ENCODE measurements around the gene IMMP2L. TPM values are rescaled to one million over a fixed set of nuclear protein-coding genes. Genes with fewer than 3 reads are reported as not detected.

IMMP2L gene
- polyA plus RNA-seq, 1 donor (not counting 4 experiments of a cell fraction or from before 2014, with no cell fraction given): 14.1 TPM

DNA sequence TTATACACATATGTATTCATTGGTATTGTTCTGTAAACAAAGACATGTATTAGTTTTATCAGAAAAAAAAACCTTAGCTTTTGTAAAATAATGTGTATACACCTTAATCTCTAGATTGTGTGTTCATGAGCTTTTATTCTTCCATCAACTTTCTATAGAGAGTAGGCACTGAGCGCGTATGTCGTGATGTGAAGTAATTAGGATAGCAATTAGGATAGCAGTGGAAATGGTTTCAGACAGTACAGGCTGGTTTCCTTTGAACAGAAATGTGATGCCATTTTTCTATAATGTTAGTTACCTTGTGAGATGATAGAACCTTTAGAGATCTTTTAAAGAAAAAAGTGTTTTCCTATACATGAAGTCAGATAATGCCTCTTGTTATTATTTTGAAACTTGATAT lies 709.0 kb downstream of the IMMP2L start:
- H4K20me1 ChIP-seq (ENCODE audit: control insufficient read depth, extremely low read depth, insufficient read depth, low read length): no peaks in the 10 kb centered on the region
- dilution Hi-C loops (cut with MboI; ENCODE audit: extremely low pct_ligation_motif_present, low sequenced_read_pairs): no loop called here
- no peak overlapping the region for H3K4me3 ChIP-seq (ENCODE audit: control insufficient read depth in 2 of 3, extremely low read depth in 1 of 3, insufficient read depth in 2 of 3, low read depth in 1 of 3, low read length in 3 of 3)
- no peak overlapping the region for H3K9ac ChIP-seq (ENCODE audit: control insufficient read depth, extremely low read depth, insufficient read depth, low read length)
- DNase-seq (ENCODE audit: low read depth, low spot score): no peak
- no peaks in the 10 kb centered on the region for H3K79me2 ChIP-seq (ENCODE audit: control insufficient read depth, insufficient read depth, low read length)
- no peaks in the 10 kb centered on the region for H3K9me1 ChIP-seq (ENCODE audit: control insufficient read depth, extremely low read depth, insufficient read depth, low read length)
- no peaks in the 10 kb centered on the region for H3K27me3 ChIP-seq (ENCODE audit: control insufficient read depth, extremely low read depth, insufficient read depth, low read length)
- H3K36me3 ChIP-seq (ENCODE audit: control insufficient read depth in 2 of 2, extremely low read depth in 1 of 2, insufficient read depth in 2 of 2, low read length in 2 of 2): no peaks in the 10 kb centered on the region
- H3K4me2 ChIP-seq (ENCODE audit: control insufficient read depth, extremely low read depth, insufficient read depth, low read depth, low read length): no peak overlapping the region
- no peak overlapping the region for H3K27ac ChIP-seq (ENCODE audit: control insufficient read depth, insufficient read depth, low read length)
- TF ChIP-seq EZH2 (IDR thresholded peaks at IDR 0.05; ENCODE audit: low read length): no peak
- TF ChIP-seq, protein P1, sequence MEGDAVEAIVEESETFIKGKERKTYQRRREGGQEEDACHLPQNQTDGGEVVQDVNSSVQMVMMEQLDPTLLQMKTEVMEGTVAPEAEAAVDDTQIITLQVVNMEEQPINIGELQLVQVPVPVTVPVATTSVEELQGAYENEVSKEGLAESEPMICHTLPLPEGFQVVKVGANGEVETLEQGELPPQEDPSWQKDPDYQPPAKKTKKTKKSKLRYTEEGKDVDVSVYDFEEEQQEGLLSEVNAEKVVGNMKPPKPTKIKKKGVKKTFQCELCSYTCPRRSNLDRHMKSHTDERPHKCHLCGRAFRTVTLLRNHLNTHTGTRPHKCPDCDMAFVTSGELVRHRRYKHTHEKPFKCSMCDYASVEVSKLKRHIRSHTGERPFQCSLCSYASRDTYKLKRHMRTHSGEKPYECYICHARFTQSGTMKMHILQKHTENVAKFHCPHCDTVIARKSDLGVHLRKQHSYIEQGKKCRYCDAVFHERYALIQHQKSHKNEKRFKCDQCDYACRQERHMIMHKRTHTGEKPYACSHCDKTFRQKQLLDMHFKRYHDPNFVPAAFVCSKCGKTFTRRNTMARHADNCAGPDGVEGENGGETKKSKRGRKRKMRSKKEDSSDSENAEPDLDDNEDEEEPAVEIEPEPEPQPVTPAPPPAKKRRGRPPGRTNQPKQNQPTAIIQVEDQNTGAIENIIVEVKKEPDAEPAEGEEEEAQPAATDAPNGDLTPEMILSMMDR (optimal IDR thresholded peaks at IDR 0.05 in 1 of 3, IDR thresholded peaks at IDR 0.05 in 1 of 3, conservative IDR thresholded peaks at IDR 0.05 in 1 of 3; ENCODE audit: extremely low read depth in 1 of 3, insufficient read depth in 2 of 3, low read length in 3 of 3): no peak
- H3K9me3 ChIP-seq (ENCODE audit: control insufficient read depth, low read depth, low read length): no peaks in the 10 kb centered on the region
- no peaks in the 10 kb centered on the region for H3K4me1 ChIP-seq (ENCODE audit: control insufficient read depth, extremely low read depth, insufficient read depth, low read length)
- H2AFZ ChIP-seq (ENCODE audit: control insufficient read depth, low read length): no peak overlapping the region
- FAIRE-seq: no peak

DNA sequence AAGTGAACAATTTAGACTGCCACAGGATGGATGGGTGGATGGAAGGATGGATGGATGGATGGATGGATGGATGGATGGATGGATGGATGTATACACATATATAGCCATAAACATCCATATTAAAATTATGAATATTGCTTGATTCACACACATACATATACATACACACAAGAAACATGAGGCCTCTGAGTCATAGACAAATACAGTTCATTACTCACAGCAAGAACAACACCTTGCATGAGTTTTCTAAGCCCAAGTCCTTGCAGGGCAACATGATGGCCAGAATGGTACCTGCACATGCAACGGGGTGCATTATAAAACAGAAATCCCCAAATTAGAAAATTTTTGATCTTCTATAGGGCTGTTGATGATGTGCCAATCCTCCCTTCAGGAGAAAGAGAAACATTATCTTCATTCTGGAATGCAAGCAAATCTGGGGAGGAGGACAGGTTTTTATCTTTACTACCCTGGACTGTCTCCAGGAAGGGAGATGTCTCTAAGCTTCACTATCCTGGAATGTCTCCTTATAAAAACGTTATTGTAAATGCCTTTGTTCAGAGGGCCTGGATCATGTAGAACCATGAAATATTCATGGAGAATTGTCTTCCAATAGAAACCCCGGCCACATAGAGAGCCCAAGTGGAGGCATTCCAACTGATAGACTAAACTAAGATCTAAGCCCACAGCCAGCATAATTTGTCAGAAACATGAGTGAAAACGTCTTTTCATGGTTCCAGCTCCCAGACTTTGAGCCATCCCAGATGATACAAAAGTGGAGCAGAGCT lies 709.9 kb downstream of the IMMP2L start:
- Histone ChIP-seq H4K20me1 (ENCODE audit: control insufficient read depth, extremely low read depth, insufficient read depth, low read length) (no peaks in the 10 kb centered on the region), H3K4me1 (ENCODE audit: control insufficient read depth, extremely low read depth, insufficient read depth, low read length) (no peaks in the 10 kb centered on the region), H3K27ac (ENCODE audit: control insufficient read depth, insufficient read depth, low read length) (no peak overlapping the region), H3K27me3 (ENCODE audit: control insufficient read depth, extremely low read depth, insufficient read depth, low read length) (no peaks in the 10 kb centered on the region), H3K79me2 (ENCODE audit: control insufficient read depth, insufficient read depth, low read length) (no peaks in the 10 kb centered on the region), H3K9me3 (ENCODE audit: control insufficient read depth, low read depth, low read length) (no peaks in the 10 kb centered on the region), H3K36me3 (ENCODE audit: control insufficient read depth in 2 of 2, extremely low read depth in 1 of 2, insufficient read depth in 2 of 2, low read length in 2 of 2) (no peaks in the 10 kb centered on the region), H3K9ac (ENCODE audit: control insufficient read depth, extremely low read depth, insufficient read depth, low read length) (no peak overlapping the region), H3K4me3 (ENCODE audit: control insufficient read depth in 2 of 3, extremely low read depth in 1 of 3, insufficient read depth in 2 of 3, low read depth in 1 of 3, low read length in 3 of 3) (no peak overlapping the region), H3K4me2 (ENCODE audit: control insufficient read depth, extremely low read depth, insufficient read depth, low read depth, low read length) (no peak overlapping the region), H3K9me1 (ENCODE audit: control insufficient read depth, extremely low read depth, insufficient read depth, low read length) (no peaks in the 10 kb centered on the region), H2AFZ (ENCODE audit: control insufficient read depth, low read length) (no peak overlapping the region)
- DNase-seq (ENCODE audit: low read depth, low spot score) (no peak), FAIRE-seq (no peak)
- TF ChIP-seq, protein P1 (optimal IDR thresholded peaks at IDR 0.05 in 1 of 3, IDR thresholded peaks at IDR 0.05 in 1 of 3, conservative IDR thresholded peaks at IDR 0.05 in 1 of 3; ENCODE audit: extremely low read depth in 1 of 3, insufficient read depth in 2 of 3, low read length in 3 of 3): no peak
- no peak for TF ChIP-seq EZH2 (IDR thresholded peaks at IDR 0.05; ENCODE audit: low read length)
- dilution Hi-C loops (cut with MboI; ENCODE audit: extremely low pct_ligation_motif_present, low sequenced_read_pairs): no loop called here

Measured in keratinocyte (primary cell).